Fibroblast of villous mesenchyme (primary cell): ENCODE results near the gene ACBD6. TPM values are rescaled to one million over a fixed set of nuclear protein-coding genes. Genes with fewer than 3 reads are reported as not detected.
"Not testable (repeated sequence)": the region's sequence is repeated elsewhere in the genome, so short reads cannot be mapped to it uniquely, and the experiment has no call there.

Experiments used
- DNase-seq: peaks from one replicate; pipeline ENCODE4 v3.0.0-alpha.2; 2010; ENCODE audit warnings: low read depth
- H3K4me3 ChIP-seq: 2 replicates; pipeline ENCODE4 v1.5.1; 2011; ENCODE audit warnings: low read depth, mild to moderate bottlenecking, low read length
- total RNA-seq: library from RNA; depleted of rRNA; stranded (reverse); fragments of >200 nt; gene quantifications from 2 replicates; pipeline ENCODE4 v1.2.3, GENCODE V29; 2012
- TF ChIP-seq, protein P1 (sequence below): IDR thresholded peaks from 2 replicates; pipeline ENCODE4 v1.5.1; 2012; ENCODE audit warnings: low read depth, mild to moderate bottlenecking, low read length; ENCODE audit not compliant: insufficient read depth

Gene ACBD6
- total RNA-seq, 1 donor, result 44.5 TPM

DNA sequence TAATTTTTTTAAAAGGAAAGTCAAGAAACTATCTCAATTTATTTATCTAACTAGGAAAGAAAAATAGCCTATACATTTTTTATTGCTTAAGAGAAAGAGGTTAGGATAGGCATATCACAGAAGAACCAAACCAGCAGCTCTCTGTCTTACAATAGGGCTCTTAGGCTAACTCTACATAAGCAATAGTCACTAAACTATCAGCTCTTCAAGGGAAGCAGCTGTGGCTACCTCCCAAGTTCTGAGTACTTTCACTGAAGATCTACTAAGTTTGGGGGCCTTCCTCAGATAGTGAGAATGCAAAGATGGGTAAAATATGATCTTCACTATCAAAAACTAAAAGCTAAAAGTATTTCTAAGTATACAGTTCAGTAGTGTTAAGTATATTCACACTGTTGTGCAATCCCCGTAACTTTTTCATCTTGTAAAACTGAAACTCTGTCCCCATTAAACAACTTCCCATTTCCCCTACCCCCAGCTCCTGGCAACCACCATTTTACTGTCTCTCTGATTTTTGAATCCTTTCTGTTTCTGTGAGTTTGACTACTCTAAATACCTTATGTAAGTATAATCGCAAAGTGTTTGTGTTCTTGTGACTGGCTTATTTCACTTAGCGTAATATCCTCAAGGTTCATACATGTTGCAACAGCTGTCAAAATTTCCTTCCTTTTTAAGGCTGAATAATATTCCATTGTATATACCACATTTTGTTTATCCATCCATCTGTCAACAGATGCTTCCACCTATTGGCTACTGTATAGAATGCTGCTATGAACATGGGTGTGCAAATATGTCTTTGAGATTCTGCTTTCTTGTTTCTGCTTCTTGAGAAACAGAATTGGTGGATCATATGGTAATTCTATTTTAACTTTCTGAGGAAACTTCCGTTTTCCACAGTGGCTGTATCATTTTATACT lies 73.3 kb downstream of the ACBD6 start:
- DNase-seq, result peak; percentile 10
- no peak overlapping the region for H3K4me3 ChIP-seq
- TF ChIP-seq, protein P1, sequence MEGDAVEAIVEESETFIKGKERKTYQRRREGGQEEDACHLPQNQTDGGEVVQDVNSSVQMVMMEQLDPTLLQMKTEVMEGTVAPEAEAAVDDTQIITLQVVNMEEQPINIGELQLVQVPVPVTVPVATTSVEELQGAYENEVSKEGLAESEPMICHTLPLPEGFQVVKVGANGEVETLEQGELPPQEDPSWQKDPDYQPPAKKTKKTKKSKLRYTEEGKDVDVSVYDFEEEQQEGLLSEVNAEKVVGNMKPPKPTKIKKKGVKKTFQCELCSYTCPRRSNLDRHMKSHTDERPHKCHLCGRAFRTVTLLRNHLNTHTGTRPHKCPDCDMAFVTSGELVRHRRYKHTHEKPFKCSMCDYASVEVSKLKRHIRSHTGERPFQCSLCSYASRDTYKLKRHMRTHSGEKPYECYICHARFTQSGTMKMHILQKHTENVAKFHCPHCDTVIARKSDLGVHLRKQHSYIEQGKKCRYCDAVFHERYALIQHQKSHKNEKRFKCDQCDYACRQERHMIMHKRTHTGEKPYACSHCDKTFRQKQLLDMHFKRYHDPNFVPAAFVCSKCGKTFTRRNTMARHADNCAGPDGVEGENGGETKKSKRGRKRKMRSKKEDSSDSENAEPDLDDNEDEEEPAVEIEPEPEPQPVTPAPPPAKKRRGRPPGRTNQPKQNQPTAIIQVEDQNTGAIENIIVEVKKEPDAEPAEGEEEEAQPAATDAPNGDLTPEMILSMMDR, result no peak

DNA sequence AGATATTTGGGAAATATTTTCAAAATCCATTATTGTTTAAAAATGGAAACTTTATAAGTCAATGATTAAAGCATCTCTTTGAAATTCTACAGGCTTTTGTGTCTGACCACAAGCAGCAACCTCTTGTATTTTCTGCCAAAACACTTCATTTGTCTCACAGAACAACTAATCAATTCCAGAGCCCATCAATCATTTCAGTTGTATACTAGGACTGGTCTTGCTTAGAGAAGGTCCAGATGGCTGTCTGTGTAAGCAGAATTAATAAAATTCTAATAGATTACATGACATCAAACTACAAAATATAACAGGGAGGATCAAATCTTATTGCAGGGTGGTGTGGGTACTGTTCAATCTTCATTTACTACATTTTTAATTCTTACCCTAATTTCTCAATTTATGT lies 76.4 kb downstream of the ACBD6 start:
- TF ChIP-seq, protein P1, result no peak
- no peak for DNase-seq
- H3K4me3 ChIP-seq, result no peak overlapping the region

DNA sequence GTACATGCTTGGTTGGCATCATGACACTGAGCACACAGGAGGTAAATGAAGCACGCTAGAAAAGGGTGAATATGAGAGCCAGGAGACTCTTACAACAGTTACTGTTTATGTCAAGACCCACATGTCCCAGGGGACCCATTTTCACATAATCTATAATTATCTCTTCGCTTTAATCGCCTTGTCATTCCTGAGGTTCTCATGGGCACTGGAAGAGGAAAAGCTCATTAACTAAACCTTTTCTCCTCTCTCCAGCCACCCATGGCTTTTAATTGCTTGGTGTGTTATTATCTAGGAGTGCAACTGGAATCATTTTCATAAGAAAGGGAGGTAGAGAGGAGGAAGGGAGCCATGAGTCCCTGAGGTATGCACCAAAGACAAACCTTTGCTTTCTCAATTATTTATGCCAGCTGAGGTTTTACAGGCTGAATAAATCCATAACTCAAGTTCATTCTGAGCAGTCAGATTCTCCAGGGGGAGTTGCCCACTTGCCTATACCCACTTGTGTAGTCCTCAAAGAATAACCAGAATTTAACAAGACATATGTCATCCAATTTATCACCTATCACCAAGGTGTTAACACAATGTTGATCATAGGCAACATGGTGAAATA lies 77.4 kb downstream of the ACBD6 start:
- TF ChIP-seq, protein P1, result no peak
- no peak overlapping the region for H3K4me3 ChIP-seq
- DNase-seq, result peak; percentile 18

DNA sequence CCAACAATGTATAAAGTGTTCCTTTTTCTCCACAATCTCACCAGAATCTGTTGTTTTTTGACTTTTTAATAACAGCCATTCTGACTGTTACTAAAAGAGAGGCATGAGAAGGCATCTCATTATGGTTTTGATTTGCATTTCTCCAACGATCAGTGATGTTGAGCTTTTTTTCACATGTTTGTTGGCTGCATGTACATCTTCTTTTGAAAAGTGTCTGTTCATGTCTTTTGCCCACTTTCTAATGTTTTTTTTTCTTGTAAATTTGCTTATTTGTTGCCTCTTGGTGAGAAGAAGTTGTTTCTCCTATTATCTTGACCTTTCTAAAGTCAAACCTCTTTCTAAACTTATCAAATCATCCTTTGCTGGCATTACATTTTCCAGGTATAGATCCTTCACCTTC lies 80.8 kb downstream of the ACBD6 start:
- H3K4me3 ChIP-seq, result no peak overlapping the region
- no peak for DNase-seq
- TF ChIP-seq, protein P1, result no peak

DNA sequence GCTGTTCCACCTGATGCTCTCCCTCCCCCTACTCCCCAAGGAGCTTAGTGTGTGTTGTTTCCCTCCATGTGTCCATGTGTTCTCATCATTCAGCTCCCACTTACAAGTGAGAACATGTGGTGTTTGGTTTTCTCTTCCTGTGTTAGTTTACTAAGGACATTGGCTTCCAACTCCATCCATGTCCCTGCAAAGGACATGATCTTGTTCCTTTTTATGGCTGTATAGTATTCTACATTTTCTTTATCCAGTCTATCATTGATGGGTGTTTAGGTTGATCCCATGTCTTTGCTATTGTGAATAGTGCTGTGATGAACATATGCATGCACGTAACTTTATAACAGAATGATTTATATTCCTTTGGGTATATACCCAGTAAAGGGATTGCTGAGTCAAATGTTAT lies 81.2 kb downstream of the ACBD6 start:
- not testable (repeated sequence) for H3K4me3 ChIP-seq, DNase-seq

DNA sequence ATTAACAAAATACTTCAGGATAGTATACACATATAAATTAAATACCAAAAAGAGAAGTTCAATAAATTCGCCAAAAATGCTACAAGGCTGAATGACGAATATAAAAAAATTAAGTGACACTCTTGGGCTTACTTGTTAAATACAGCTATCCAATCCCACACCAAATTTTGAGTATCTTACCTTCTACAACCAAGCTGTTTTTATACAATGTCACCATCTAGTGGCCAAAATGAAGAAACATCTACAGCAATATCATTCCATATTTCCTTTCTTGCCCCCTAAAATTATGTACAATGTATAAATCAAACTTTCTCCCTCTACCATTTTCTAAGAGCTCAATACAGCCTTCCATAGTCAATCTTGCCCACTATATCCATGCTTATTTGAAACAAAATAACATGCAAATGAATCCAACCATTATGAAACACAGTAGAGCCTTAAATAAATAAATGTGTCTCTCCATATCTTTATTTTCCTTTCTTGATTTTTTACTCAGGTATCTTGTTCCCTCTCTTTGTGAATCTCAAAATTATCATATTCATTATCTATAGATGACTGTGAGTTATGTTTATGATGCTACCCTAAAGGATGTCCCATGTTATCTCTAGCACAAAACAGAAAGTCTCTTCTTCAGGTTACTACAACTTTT lies 86.3 kb downstream of the ACBD6 start:
- peak; percentile 59 for DNase-seq
- TF ChIP-seq, protein P1, result peak; percentile 62
- H3K4me3 ChIP-seq, result no peak overlapping the region

DNA sequence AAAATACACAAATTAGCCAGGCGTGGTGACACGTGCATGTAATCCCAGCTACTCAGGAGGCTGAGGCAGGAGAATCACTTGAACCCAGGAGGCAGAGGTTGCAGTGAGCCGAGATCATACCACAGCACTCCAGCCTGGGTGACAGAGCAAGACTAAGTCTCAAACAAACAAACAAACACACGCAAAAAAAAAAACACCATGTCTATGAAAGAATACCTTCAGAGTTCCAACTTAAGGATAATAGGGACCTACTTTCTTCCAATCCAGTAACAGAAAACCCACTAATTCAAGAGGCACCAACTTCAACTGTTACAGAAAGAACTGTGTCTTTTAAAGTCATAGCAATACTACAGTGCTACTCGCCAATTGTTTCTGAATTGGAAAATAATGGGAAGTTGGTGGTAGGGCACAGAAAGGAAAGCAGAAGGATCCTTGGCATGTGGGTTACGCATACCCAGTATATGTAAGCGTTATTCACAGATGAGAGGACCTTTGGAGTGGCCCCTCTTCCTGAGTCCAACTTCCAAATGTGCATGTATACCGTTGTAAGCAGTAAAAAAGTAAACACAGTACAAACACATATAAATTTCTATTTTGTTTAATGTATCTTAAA lies 87.0 kb downstream of the ACBD6 start:
- TF ChIP-seq, protein P1, result no peak
- no peak for DNase-seq

More for the DNA sequence above, 87.0 kb downstream of the ACBD6 start:
- H3K4me3 ChIP-seq, result no peak overlapping the region
